OCI-LY1 (cell line): ENCODE results near the gene TOM1.

Experiments used
- H2AFZ ChIP-seq: fragments of 200-600 bp; sonication (generic), shearing (Covaris generic); 2 replicates; pipeline ENCODE4 v1.6.0; 2014; ENCODE audit warnings: antibody characterized with exemption, mild to moderate bottlenecking, low read length
- H3F3A ChIP-seq: fragments of 200-600 bp; sonication (generic), shearing (Covaris generic); 2 replicates; pipeline ENCODE4 v1.6.0; 2014; ENCODE audit warnings: mild to moderate bottlenecking, antibody characterized with exemption, low read length, moderate library complexity; ENCODE audit not compliant: insufficient read depth
- H3K27ac ChIP-seq: fragments of 200-600 bp; sonication (generic); 2 replicates; pipeline ENCODE4 v1.5.1; 2014; ENCODE audit warnings: low read length, mixed run types, mild to moderate bottlenecking, low read depth; ENCODE audit not compliant: poor library complexity, severe bottlenecking
- H3K27me3 ChIP-seq: fragments of 200-600 bp; sonication (generic); 2 replicates; pipeline ENCODE4 v1.6.0; 2014; ENCODE audit warnings: antibody characterized with exemption, mild to moderate bottlenecking, low read length, moderate library complexity; ENCODE audit not compliant: insufficient read depth
- H3K36me3 ChIP-seq: fragments of 200-600 bp; sonication (generic); 2 replicates; pipeline ENCODE4 v1.6.1; 2014; ENCODE audit warnings: mild to moderate bottlenecking, antibody characterized with exemption, low read length, moderate library complexity, mixed read lengths; ENCODE audit not compliant: insufficient read depth
- H3K4me1 ChIP-seq: fragments of 200-600 bp; sonication (generic); 2 replicates; pipeline ENCODE4 v1.5.1; 2014; ENCODE audit warnings: mild to moderate bottlenecking, low read length, moderate library complexity; ENCODE audit not compliant: insufficient read depth, severe bottlenecking
- H3K4me2 ChIP-seq: fragments of 200-600 bp; sonication (generic), shearing (Covaris generic); 2 replicates; pipeline ENCODE4 v1.6.1; 2014; ENCODE audit warnings: low read length
- H3K4me3 ChIP-seq: fragments of 200-600 bp; sonication (generic); 2 replicates; pipeline ENCODE4 v1.5.1; 2014; ENCODE audit warnings: low read length, low read depth, mild to moderate bottlenecking, mixed read lengths; ENCODE audit not compliant: poor library complexity, severe bottlenecking
- H3K79me2 ChIP-seq: fragments of 200-600 bp; shearing (Covaris generic); 2 replicates; pipeline ENCODE4 v1.6.1; 2016; ENCODE audit warnings: mixed run types, low read length, mixed read lengths; ENCODE audit not compliant: insufficient read depth
- H3K9ac ChIP-seq: fragments of 200-600 bp; sonication (generic), shearing (Covaris generic); 2 replicates; pipeline ENCODE4 v1.6.1; 2014; ENCODE audit warnings: mild to moderate bottlenecking, low read length, mixed read lengths
- H3K9me2 ChIP-seq: fragments of 200-600 bp; sonication (generic), shearing (Covaris generic); 2 replicates; pipeline ENCODE4 v1.6.1; 2014; ENCODE audit warnings: low read depth, mild to moderate bottlenecking, low read length, mixed read lengths
- H3K9me3 ChIP-seq: fragments of 200-600 bp; shearing (Covaris generic); 2 replicates; pipeline ENCODE4 v1.6.1; 2014; ENCODE audit warnings: low read length, mixed read lengths
- H4K20me1 ChIP-seq: fragments of 200-600 bp; sonication (generic), shearing (Covaris generic); 2 replicates; pipeline ENCODE4 v1.6.0; 2016; ENCODE audit warnings: mild to moderate bottlenecking, low read length; ENCODE audit not compliant: insufficient read depth
- CTCF ChIP-seq: fragments of 200-600 bp; sonication (generic), shearing (Covaris generic); IDR thresholded peaks from 2 replicates; pipeline ENCODE4 v1.5.1; 2017; ENCODE audit warnings: mild to moderate bottlenecking, antibody characterized with exemption, low read length, moderate library complexity, mixed read lengths
- EZH2 ChIP-seq: fragments of 200-600 bp; sonication (generic), shearing (Covaris generic); IDR thresholded peaks from 2 replicates; pipeline ENCODE4 v1.8.0; 2017; ENCODE audit warnings: borderline replicate concordance, mixed run types, mild to moderate bottlenecking, antibody characterized with exemption, low read length, moderate library complexity, mixed read lengths

Gene TOM1

GRCh38 chr22:35357883-35358621 lies 58.4 kb downstream of the TOM1 start:
- Histone ChIP-seq H4K20me1 (no peaks in the 10 kb centered on the region), H3K9me2 (no peaks in the 10 kb centered on the region), H3K4me2 (no peak overlapping the region), H3K27ac (peak overlapping the region; percentile 92), H3K4me3 (no peak overlapping the region), H3K27me3 (no peaks in the 10 kb centered on the region), H2AFZ (no peak overlapping the region), H3K79me2 (no peaks in the 10 kb centered on the region), H3K9me3 (no peaks in the 10 kb centered on the region), H3K36me3 (no peaks in the 10 kb centered on the region), H3K9ac (no peak overlapping the region), H3F3A (no peaks in the 10 kb centered on the region), H3K4me1 (peaks cover 44% of the 10 kb centered on the region)
- TF ChIP-seq CTCF, result no peak
- TF ChIP-seq EZH2, result no peak

DNA sequence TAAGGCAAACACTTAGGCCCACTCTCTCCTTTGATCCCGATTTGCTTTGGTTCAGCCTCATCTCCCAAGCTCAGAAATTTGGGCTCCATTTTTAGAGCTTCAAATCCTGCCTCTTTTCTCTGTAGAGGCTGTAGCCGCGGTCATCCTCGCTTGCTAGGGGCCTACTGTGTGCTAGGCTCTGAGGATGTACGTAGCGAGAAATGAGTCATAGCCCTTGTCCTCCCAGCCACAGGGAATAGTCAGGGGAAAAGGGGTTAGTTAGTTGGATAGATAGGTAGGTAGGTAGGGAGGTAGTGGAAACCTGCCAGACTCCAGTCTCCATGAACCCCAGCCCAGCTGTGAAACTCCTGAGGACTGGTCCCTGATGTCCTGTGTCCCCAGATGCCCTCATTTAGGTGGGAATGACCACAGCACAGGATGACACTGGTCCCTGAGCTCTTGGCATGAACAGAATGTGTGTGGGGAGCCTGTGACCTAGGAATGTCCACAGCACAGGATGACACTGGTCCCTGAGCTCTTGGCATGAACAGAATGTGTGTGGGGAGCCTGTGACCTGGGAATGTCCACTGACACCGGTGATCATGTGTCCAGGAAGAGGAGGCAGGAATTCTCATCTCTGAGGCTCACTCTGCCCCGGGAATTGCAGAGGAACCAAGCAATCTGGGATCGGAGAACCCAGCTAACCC lies 59.8 kb downstream of the TOM1 start:
- Histone ChIP-seq H3K4me1 (peaks cover 44% of the 10 kb centered on the region), H3K79me2 (no peaks in the 10 kb centered on the region), H3K9ac (no peak overlapping the region), H3K9me2 (no peaks in the 10 kb centered on the region), H2AFZ (no peak overlapping the region), H3K36me3 (no peaks in the 10 kb centered on the region), H3K4me2 (no peak overlapping the region), H3K27ac (peak overlapping the region; percentile 92), H3K27me3 (no peaks in the 10 kb centered on the region), H3K9me3 (no peaks in the 10 kb centered on the region), H4K20me1 (no peaks in the 10 kb centered on the region), H3K4me3 (no peak overlapping the region), H3F3A (no peaks in the 10 kb centered on the region)
- TF ChIP-seq EZH2 (no peak), CTCF (no peak)

DNA sequence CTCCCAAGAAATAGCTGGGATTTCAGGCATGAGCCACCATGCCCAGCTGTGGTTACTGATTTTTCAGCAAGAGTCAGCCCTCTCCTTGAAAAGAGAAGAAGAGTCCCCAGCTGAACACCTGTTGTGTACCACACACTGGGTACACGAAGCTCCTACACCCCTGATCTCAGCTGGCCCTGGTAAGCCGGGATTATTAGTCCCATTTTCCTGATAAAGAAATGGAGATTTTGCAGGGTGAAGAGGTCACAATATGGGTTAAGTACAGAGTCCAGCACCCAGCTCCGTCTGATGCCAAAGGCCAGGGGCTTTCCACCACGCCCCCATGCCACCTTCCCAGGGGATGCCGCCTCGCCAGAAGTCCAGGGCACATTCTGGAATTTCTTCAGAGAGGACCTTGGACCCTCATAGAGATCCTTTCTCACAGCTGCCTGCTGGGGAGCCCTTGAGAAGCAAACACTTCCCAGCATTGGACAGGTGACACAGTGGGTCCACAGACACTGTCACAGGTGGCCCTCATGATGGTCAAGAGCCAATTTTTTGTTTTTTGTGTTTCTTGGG lies 61.4 kb downstream of the TOM1 start:
- Histone ChIP-seq H2AFZ (no peak overlapping the region), H3K9me2 (no peaks in the 10 kb centered on the region), H3F3A (no peaks in the 10 kb centered on the region), H3K27me3 (no peaks in the 10 kb centered on the region), H3K4me3 (no peak overlapping the region), H3K4me1 (peaks cover 52% of the 10 kb centered on the region), H3K4me2 (no peak overlapping the region), H3K9ac (no peak overlapping the region; the same call in 1 of the 2 replicates), H3K79me2 (no peaks in the 10 kb centered on the region), H4K20me1 (no peaks in the 10 kb centered on the region), H3K36me3 (no peaks in the 10 kb centered on the region), H3K9me3 (no peaks in the 10 kb centered on the region), H3K27ac (peak overlapping the region; percentile 92)
- TF ChIP-seq CTCF (no peak), EZH2 (no peak)
